K562 (cell line): ENCODE measurements around the gene LHPP. TPM values are rescaled to one million over a fixed set of nuclear protein-coding genes. Genes with fewer than 3 reads are reported as not detected.

ENCODE experiments used
- ATAC-seq: fragments of 200-7000 bp; cut with Tn5 transposase; 3 replicates; pipeline ENCODE4 v1.9.1; 2020; ENCODE audit warnings: moderate library complexity
- BruUV-seq: library from RNA; stranded (reverse); fragments of 400-500 nt; replicated peaks from 2 replicates; lab custom pipeline; 2021; lab: Mats Ljungman, UMichigan
- CTCF ChIA-PET: fragments of 300-600 bp; formaldehyde crosslinking; extraction: SDS; loops from one replicate; lab custom pipeline; 2021; ENCODE audit warnings: low intra/inter-chr PET ratio; lab: Yijun Ruan, JAX
- POLR2A ChIA-PET: fragments of 300-600, 350-650 bp; sonication (Branson Sonifier 250); formaldehyde crosslinking; extraction: SDS; loops from one replicate; lab custom pipeline; 2021; ENCODE audit warnings: antibody characterized with exemption, inconsistent platforms; lab: Yijun Ruan, JAX
- DNase-seq, 4 experiments: peaks; one replicate each; pipeline versions ENCODE4 v3.0.0 to v3.0.0-alpha.2; 2011 to 2018; ENCODE audit warnings: low spot score in 3 of 4, mixed read lengths in 3 of 4; ENCODE audit errors: extremely low read depth in 1 of 4
- FAIRE-seq: peaks from 2 replicates; lab custom pipeline; 2011; peaks lifted over from hg19 to GRCh38; lab: Jason Lieb, UNC
- H2AFZ ChIP-seq: 2 replicates; pipeline ENCODE4 v1.6.0; 2011; ENCODE audit warnings: low read depth, low read length, control low read depth, inconsistent platforms
- H3K27ac ChIP-seq: fragments of 200-600 bp; 3 replicates; pipeline ENCODE4 v1.8.0; 2011; ENCODE audit warnings: low read depth, mild to moderate bottlenecking, control low read depth, inconsistent platforms, low read length, moderate library complexity, mixed read lengths; ENCODE audit errors: extremely low read depth
- H3K27me3 ChIP-seq, 2 experiments: fragments of 300-600 bp in 1 of 2; 2 replicates in 1 of 2; 3 replicates in 1 of 2; pipeline versions ENCODE4 v1.6.0 to v1.8.0; 2011; ENCODE audit warnings: inconsistent platforms in 2 of 2, low read length in 2 of 2, mild to moderate bottlenecking in 1 of 2, mixed read lengths in 1 of 2, moderate library complexity in 1 of 2; ENCODE audit not compliant: control insufficient read depth in 2 of 2, insufficient read depth in 2 of 2
- H3K36me3 ChIP-seq: fragments of 300-600 bp; 3 replicates; pipeline ENCODE4 v1.8.0; 2011; ENCODE audit warnings: mild to moderate bottlenecking, low read length, inconsistent platforms; ENCODE audit not compliant: control insufficient read depth, insufficient read depth
- H3K4me1 ChIP-seq, 2 experiments: fragments of 200-600 bp in 1 of 2; replicated peaks in 1 of 2; 2 replicates in 1 of 2; 3 replicates in 1 of 2; pipeline versions ENCODE4 v1.5.1 to v1.8.0; 2011; ENCODE audit warnings: inconsistent platforms in 2 of 2, low read length in 2 of 2, mild to moderate bottlenecking in 1 of 2, mixed read lengths in 1 of 2, moderate library complexity in 1 of 2; ENCODE audit not compliant: control insufficient read depth in 2 of 2, insufficient read depth in 2 of 2
- H3K4me2 ChIP-seq: 2 replicates; pipeline ENCODE4 v1.6.1; 2011; ENCODE audit warnings: low read length, control low read depth, inconsistent platforms, mixed read lengths; ENCODE audit not compliant: insufficient read depth
- H3K4me3 ChIP-seq: fragments of 200-600 bp; sonication (generic), shearing (Covaris generic); 2 replicates; pipeline ENCODE4 v1.5.1; 2016; ENCODE audit warnings: control low read depth, inconsistent platforms
- H3K79me2 ChIP-seq: fragments of 200-600 bp; 3 replicates; pipeline ENCODE4 v1.8.0; 2011; ENCODE audit warnings: low read length, inconsistent platforms; ENCODE audit not compliant: control insufficient read depth, insufficient read depth
- H3K9ac ChIP-seq, 2 experiments: 2 replicates each; pipeline versions ENCODE4 v1.6.0 to v1.6.1; 2011; ENCODE audit warnings: low read depth in 2 of 2, low read length in 2 of 2, control low read depth in 1 of 2, inconsistent platforms in 1 of 2, mild to moderate bottlenecking in 1 of 2, mixed read lengths in 1 of 2; ENCODE audit not compliant: insufficient read depth in 1 of 2
- H3K9me1 ChIP-seq: one replicate; pipeline ENCODE4 v1.6.0; 2011; ENCODE audit warnings: inconsistent platforms, mild to moderate bottlenecking, low read length, moderate library complexity; ENCODE audit not compliant: control insufficient read depth, insufficient read depth
- H3K9me3 ChIP-seq: replicated peaks from 2 replicates; pipeline ENCODE4 v1.5.1; 2011; ENCODE audit warnings: low read depth, low read length, inconsistent platforms; ENCODE audit not compliant: control insufficient read depth, insufficient read depth
- H4K20me1 ChIP-seq: replicated peaks from 2 replicates; pipeline ENCODE4 v1.6.1; 2011; ENCODE audit warnings: low read length, inconsistent platforms, mixed read lengths; ENCODE audit not compliant: control insufficient read depth, insufficient read depth
- CGGBP1 ChIP-seq: fragments of 250-450 bp; sonication (Bioruptor Pico); IDR thresholded peaks from 2 replicates; pipeline ENCODE4 v1.9.0; 2021; ENCODE audit warnings: mild to moderate bottlenecking
- NFIC ChIP-seq: fragments of 450-650 bp; IDR thresholded peaks from 2 replicates; pipeline ENCODE4 v1.6.1; 2017; ENCODE audit warnings: mild to moderate bottlenecking, inconsistent platforms
- RAD21 ChIP-seq, 2 experiments: fragments of 250-450 bp in 1 of 2; fragments of 450-650 bp in 1 of 2; sonication (Bioruptor Pico) in 1 of 2; formaldehyde crosslinking in 1 of 2; IDR thresholded peaks in 1 of 2; conservative IDR thresholded peaks in 1 of 2; 2 replicates each; pipeline versions ENCODE4 v1.4.0 to v1.8.0; 2020 to 2022; ENCODE audit warnings: mild to moderate bottlenecking in 2 of 2, moderate library complexity in 1 of 2
- TCF3 ChIP-seq: sonication (generic); formaldehyde crosslinking; IDR thresholded peaks from 2 replicates; pipeline ENCODE4 v1.4.0; 2020; ENCODE audit warnings: mild to moderate bottlenecking, missing genetic modification reagents
- ZFP36 ChIP-seq: fragments of 150-350 bp; IDR thresholded peaks from 2 replicates; pipeline ENCODE4 v1.6.1; 2018; ENCODE audit warnings: low read length, low read depth; ENCODE audit not compliant: partially characterized antibody
- ZFP91 ChIP-seq: sonication (generic); formaldehyde crosslinking; IDR thresholded peaks from 2 replicates; pipeline ENCODE4 v1.8.0; 2022; ENCODE audit warnings: mild to moderate bottlenecking, missing genetic modification reagents
- ZNF140 ChIP-seq: fragments of 250-450 bp; sonication (Bioruptor Pico); IDR thresholded peaks from 2 replicates; pipeline ENCODE4 v1.8.0; 2021; ENCODE audit warnings: moderate library complexity, mild to moderate bottlenecking, inconsistent platforms
- ZNF449 ChIP-seq: fragments of 250-450 bp; sonication (Bioruptor Pico); IDR thresholded peaks from 2 replicates; pipeline ENCODE4 v1.8.0; 2022; ENCODE audit warnings: moderate library complexity, mild to moderate bottlenecking, inconsistent platforms
- ZNF507 ChIP-seq: conservative IDR thresholded peaks from 2 replicates; pipeline ENCODE4 v1.6.1; 2017; ENCODE audit warnings: missing genetic modification characterization, missing compliant biosample characterization
- WGBS: fragments of 100-300 bp; shearing (Covaris generic); methylation state at CpG from one replicate; pipeline ENCODE4 v1.1.6; 2016; ENCODE audit warnings: low coverage, mixed read lengths; ENCODE audit not compliant: insufficient coverage; ENCODE audit errors: missing lambda C conversion rate; 5-methylcytosine and 5-hydroxymethylcytosine counted together
- in situ Hi-C: fragments of 300-500 bp; cut with MboI; formaldehyde crosslinking; loops from 4 replicates; pipeline ENCODE4 v1.15.0; 2018; ENCODE audit warnings: inconsistent platforms, mixed read lengths
- intact Hi-C: fragments of 100-400 bp; cut with micrococcal nuclease; formaldehyde crosslinking; loops from 2 replicates; pipeline ENCODE4 v1.14.2; 2022
- polyA plus RNA-seq, 8 experiments: library from polyadenylated mRNA; depleted of rRNA in 4 of 8; stranded (reverse) in 5 of 8; unstranded in 3 of 8; fragments of >200 nt; fragmentation: Nextera tagmentation in 2 of 8; fragmentation: Illumina TruSeq in 1 of 8; extraction: Ambion mirVana in 2 of 8; extraction: Trizol in 1 of 8; gene quantifications; 2 replicates each; pipeline versions ENCODE4 v1.2.1 to v1.2.3, GENCODE V29; 2011 to 2014; ENCODE audit warnings: inconsistent platforms in 1 of 8, missing spikeins in 1 of 8
- total RNA-seq, 7 experiments: library from RNA; depleted of rRNA in 6 of 7; stranded (reverse); fragments of >200 nt in 6 of 7; fragmentation: Illumina TruSeq in 2 of 7; extraction: Trizol in 2 of 7; gene quantifications; 2 replicates each; pipeline versions ENCODE4 v1.2.1 to v1.2.3, GENCODE V29; 2011 to 2021; ENCODE audit warnings: low replicate concordance in 1 of 7
- TF ChIP-seq, protein P1 (sequence below): fragments of 450-650 bp; IDR thresholded peaks from 2 replicates; pipeline ENCODE4 v1.6.1; 2017; ENCODE audit warnings: antibody characterized with exemption
- TF ChIP-seq, protein P2 (sequence below), 2 experiments: fragments of 450-650 bp in 1 of 2; sonication (generic) in 1 of 2; formaldehyde crosslinking in 1 of 2; IDR thresholded peaks in 1 of 2; conservative IDR thresholded peaks in 1 of 2; 2 replicates each; pipeline versions ENCODE4 v1.6.1 to v1.8.1; 2016 to 2023; ENCODE audit warnings: mild to moderate bottlenecking in 2 of 2, moderate library complexity in 2 of 2, inconsistent platforms in 1 of 2, missing genetic modification reagents in 1 of 2

Gene LHPP
- total and polyA plus RNA-seq, 9 of the 15 experiments (the other 6 are each of a cell fraction or from before 2014, with no cell fraction given): 0.34 to 7.4 (median 3.0) TPM

DNA sequence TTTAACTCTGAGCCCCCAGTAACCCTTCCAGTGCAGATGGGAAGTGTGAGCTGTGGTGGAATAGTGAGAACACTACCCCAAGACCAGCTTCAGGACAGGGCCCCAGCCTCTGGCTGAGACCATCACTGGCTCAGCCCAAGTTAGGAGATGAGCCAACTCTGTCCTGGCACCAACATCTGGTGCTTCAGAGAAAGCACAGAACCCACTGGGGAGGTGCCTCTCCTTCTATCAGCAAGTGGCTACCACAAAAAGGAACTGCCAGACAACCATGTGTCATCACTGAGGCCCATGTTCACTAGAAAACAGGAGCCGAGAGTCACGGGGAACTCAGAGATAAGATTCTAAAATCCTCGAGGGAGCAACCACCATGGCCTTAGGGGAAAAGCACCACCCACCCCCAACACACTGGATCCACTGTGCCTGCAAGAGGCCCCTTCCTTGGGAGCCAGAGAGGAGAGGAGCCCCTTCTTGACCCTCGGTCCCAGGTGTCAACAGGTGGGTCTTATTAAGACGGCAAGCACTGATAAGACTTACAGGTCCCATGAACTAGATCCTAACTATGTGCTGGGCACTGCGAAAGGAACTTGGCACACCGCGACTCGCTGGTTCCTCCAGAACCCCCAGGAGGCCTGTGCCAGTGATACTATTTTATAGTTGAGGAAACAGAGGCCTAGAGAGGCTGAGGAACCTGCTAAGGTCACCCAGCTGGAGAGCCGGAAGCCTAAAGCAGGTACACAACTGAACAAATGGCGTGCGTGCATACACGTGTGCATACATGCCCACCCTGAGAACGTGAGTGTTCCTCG lies 179.9 kb downstream of the LHPP start (continued):
- TF ChIP-seq ZNF449 (CRISPR knock-in tag): no peak

- Histone ChIP-seq H3K36me3 (peaks cover 9% of the 10 kb centered on the region; the same call in 1 of the 3 replicates), H3K9me3 (no peaks in the 10 kb centered on the region), H3K9ac (peak overlapping the region in 1 of 2 experiments; percentile 19; a peak in 2 of 4 replicates), H4K20me1 (peaks cover 4% of the 10 kb centered on the region; the same call in 1 of the 2 replicates), H3K4me2 (no peak overlapping the region), H3K4me1 (peaks cover 33 to 63% of the 10 kb centered on the region in 2 experiments), H3K4me3 (no peak overlapping the region), H3K27ac (no peak overlapping the region), H3K79me2 (peaks cover 14% of the 10 kb centered on the region), H3K9me1 (no peaks in the 10 kb centered on the region), H2AFZ (no peak overlapping the region), H3K27me3 (no peaks in the 10 kb centered on the region)
- WGBS: 90% methylated on average over 14 of the region's 20 CpGs
- CTCF ChIA-PET: no interaction called here
- POLR2A ChIA-PET: interaction anchor here (0.6 to 0.7 kb wide), 3 partner anchors 11 to 55 kb away, joined by 3 read pairs; no protein-coding TSS in a partner anchor
- in situ Hi-C loops (no loop called here), intact Hi-C loops (no loop called here)
- FAIRE-seq (no peak), ATAC-seq (no peak), DNase-seq (no peak)
- BruUV-seq: no TSS peak
- TF ChIP-seq RAD21 (CRISPR knock-in tag; conservative IDR thresholded peaks at IDR 0.05 in 1 of 2, IDR thresholded peaks at IDR 0.05 in 1 of 2) (no peak), ZFP36 (no peak), ZNF507 (no peak), NFIC (no peak), ZFP91 (CRISPR knock-in tag) (no peak), TCF3 (CRISPR knock-in tag) (no peak), CGGBP1 (CRISPR knock-in tag) (no peak), ZNF140 (CRISPR knock-in tag) (no peak)
- TF ChIP-seq, protein P1, sequence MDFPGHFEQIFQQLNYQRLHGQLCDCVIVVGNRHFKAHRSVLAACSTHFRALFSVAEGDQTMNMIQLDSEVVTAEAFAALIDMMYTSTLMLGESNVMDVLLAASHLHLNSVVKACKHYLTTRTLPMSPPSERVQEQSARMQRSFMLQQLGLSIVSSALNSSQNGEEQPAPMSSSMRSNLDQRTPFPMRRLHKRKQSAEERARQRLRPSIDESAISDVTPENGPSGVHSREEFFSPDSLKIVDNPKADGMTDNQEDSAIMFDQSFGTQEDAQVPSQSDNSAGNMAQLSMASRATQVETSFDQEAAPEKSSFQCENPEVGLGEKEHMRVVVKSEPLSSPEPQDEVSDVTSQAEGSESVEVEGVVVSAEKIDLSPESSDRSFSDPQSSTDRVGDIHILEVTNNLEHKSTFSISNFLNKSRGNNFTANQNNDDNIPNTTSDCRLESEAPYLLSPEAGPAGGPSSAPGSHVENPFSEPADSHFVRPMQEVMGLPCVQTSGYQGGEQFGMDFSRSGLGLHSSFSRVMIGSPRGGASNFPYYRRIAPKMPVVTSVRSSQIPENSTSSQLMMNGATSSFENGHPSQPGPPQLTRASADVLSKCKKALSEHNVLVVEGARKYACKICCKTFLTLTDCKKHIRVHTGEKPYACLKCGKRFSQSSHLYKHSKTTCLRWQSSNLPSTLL: no peak
- TF ChIP-seq, protein P2, sequence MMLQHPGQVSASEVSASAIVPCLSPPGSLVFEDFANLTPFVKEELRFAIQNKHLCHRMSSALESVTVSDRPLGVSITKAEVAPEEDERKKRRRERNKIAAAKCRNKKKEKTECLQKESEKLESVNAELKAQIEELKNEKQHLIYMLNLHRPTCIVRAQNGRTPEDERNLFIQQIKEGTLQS (IDR thresholded peaks at IDR 0.05): no peak
- TF ChIP-seq, protein P2 (CRISPR knock-in tag; conservative IDR thresholded peaks at IDR 0.05): no peak
These were observed 180.6 kb downstream of the LHPP start for GRCh38 chr10:124642088-124642710.
